Ovary (tissue), 3 donors: ENCODE measurements around the gene FSD1.

Experiments
- POLR2A ChIP-seq: fragments of 450-650 bp; IDR thresholded peaks from one replicate; pipeline ENCODE4 v1.6.1; 2017; ENCODE audit warnings: antibody characterized with exemption, mild to moderate bottlenecking, moderate library complexity
- TF ChIP-seq, protein P1 (sequence below), 3 donors: fragments of 450-650 bp in 2 of 3; fragments of 200-600 bp in 1 of 3; IDR thresholded peaks; one replicate each; pipeline versions ENCODE4 v1.5.1 to v1.8.0; 2016 to 2022; ENCODE audit warnings: antibody characterized with exemption in 3 of 3, mild to moderate bottlenecking in 1 of 3
- donor health status: DM: no; HTN: no; CAD: no.

DNA sequence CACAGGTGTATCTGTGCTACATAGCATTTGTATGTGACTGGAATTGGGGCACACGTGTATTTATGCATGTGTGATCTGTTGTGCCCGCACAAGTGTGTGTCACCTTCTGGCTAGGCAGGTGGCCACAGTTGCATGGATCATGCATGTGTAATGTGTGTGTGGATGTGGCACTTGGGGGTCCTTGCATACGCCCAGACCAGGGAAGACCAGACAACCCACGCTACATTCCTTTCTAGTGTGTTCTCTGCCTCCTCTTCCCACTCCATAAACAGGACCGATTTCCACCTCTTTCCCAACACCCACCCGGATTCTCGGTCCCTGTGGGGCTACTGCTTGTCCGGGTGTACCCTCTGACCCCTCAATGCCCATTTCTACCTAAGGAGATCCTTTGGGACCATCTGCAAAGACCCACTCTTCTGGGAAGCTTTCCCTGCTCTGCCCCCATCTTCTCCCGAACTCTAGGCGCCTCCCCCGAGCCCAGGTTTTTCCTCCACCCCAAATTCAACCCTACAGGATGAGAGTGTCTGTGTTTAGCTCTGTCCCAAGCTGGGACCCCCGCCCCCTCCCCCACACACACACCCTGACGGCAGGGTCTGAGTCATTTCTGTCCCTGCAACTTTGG is 21.9 kb downstream of the FSD1 start:
- no peak for TF ChIP-seq POLR2A
- TF ChIP-seq, protein P1, sequence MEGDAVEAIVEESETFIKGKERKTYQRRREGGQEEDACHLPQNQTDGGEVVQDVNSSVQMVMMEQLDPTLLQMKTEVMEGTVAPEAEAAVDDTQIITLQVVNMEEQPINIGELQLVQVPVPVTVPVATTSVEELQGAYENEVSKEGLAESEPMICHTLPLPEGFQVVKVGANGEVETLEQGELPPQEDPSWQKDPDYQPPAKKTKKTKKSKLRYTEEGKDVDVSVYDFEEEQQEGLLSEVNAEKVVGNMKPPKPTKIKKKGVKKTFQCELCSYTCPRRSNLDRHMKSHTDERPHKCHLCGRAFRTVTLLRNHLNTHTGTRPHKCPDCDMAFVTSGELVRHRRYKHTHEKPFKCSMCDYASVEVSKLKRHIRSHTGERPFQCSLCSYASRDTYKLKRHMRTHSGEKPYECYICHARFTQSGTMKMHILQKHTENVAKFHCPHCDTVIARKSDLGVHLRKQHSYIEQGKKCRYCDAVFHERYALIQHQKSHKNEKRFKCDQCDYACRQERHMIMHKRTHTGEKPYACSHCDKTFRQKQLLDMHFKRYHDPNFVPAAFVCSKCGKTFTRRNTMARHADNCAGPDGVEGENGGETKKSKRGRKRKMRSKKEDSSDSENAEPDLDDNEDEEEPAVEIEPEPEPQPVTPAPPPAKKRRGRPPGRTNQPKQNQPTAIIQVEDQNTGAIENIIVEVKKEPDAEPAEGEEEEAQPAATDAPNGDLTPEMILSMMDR (IDR thresholded peaks at IDR 0.05) = no peak
